ENCODE data around the gene CFAP97.
"Not testable (repeated sequence)": the region's sequence is repeated elsewhere in the genome, so short reads cannot be mapped to it uniquely, and the experiment has no call there.

The CFAP97 gene

DNA sequence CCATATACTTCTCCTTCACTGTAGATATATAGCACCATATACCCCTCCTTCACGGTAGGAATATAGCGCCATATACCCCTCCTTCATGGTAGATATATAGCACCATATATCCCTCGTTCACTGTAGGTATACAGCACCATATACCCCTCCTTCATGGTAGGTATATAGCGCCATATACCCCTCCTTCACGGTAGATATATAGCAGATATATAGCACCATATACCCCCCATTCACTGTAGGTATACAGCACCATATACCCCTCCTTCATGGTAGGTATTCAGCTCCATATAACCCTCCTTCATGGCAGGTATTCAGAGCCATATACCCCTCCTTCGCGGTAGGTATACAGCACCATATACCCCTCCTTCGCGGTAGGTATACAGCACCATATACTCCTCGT lies 18.1 kb upstream of the CFAP97 start:
- DNase-seq: no peak

DNA sequence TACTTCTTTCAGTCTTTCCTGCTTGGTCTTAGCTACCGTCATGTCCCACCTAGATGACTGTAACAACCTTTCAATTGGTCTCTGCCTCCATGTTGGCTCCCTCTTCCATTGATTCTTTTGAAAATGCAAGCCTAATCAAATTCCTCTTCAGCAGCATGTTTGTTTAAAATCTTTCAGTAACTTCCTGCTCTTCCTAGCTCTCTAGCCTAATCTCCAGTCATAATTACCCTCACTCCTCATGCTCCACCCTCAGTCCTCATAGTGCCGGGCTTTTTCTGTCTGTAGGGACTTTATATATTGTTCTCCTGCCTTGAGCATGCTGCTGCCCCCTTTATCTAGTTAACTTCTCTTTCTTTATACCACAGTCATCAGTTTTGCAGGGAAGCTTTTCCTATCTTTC lies 17.7 kb upstream of the CFAP97 start:
- DNase-seq: no peak

DNA sequence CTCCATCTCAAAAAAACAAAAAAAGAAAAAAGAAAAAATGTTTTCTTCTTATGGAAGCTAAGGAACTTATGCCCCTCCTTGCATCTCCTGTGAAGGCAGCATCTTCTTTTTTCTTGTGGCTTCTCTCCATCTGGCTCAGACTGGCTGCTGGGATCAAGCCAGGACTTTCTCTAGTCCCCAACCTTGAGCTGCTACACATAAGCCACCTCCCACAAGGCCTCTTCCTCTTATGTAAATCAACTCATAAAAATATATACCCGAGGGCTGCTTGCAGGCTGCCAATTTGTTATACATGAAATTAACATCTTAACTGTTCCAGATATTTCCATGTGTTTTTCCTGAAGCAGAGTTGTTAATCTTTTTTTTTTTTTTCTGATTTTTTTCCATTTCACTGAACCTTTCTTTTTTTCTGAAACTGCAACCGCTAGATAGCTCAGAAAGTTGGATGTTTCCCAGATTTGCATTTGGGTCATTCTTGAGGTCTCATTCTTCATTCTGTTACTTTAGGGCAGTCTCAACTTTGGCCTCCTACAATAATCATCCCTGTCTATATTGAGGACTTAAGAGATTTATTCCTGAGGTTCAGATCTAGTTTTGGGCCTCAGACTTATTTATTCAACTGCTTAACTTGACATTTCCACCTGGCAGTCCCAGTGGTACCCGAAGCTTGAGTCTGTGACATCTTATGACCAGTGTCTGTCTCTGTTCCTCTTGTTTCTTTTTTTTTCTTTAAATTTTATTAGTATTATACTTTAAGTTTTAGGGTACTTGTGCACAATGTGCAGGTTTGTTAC lies 15.9 kb upstream of the CFAP97 start:
- DNase-seq: no peak

GRCh38 chr4:185218312-185218711 lies 14.5 kb upstream of the CFAP97 start:
- DNase-seq: no peak

- no peak for DNase-seq
Measured at GRCh38 chr4:185217408-185217975, 13.7 kb upstream of the CFAP97 start.

GRCh38 chr4:185215261-185215660 lies 11.5 kb upstream of the CFAP97 start:
- DNase-seq: no peak

GRCh38 chr4:185213877-185214276 lies 10.1 kb upstream of the CFAP97 start:
- no peak for DNase-seq

- DNase-seq: no peak
Measured at GRCh38 chr4:185212581-185212980, 8.8 kb upstream of the CFAP97 start.

DNA sequence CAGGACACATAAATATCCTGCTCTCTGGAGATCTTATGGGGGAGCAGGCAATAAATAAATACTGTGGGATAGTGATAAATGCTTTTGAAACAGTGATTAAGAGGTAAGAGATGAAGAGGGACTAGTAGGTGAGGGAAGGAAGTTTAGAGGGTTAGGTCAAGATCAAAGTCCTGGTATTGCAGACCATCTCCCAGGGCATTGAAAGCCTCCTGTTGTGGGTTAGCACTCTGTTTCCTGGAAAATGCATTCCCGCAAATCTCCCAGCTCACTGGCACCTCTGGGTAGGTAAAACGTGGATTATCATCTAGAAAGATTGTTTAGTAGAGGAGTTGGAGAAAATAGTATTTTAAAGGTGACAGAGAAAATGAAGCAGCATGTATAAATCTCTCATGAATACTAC lies 7.8 kb upstream of the CFAP97 start:
- no peak for DNase-seq

GRCh38 chr4:185211035-185211434 lies 7.2 kb upstream of the CFAP97 start:
- DNase-seq: no peak

DNA sequence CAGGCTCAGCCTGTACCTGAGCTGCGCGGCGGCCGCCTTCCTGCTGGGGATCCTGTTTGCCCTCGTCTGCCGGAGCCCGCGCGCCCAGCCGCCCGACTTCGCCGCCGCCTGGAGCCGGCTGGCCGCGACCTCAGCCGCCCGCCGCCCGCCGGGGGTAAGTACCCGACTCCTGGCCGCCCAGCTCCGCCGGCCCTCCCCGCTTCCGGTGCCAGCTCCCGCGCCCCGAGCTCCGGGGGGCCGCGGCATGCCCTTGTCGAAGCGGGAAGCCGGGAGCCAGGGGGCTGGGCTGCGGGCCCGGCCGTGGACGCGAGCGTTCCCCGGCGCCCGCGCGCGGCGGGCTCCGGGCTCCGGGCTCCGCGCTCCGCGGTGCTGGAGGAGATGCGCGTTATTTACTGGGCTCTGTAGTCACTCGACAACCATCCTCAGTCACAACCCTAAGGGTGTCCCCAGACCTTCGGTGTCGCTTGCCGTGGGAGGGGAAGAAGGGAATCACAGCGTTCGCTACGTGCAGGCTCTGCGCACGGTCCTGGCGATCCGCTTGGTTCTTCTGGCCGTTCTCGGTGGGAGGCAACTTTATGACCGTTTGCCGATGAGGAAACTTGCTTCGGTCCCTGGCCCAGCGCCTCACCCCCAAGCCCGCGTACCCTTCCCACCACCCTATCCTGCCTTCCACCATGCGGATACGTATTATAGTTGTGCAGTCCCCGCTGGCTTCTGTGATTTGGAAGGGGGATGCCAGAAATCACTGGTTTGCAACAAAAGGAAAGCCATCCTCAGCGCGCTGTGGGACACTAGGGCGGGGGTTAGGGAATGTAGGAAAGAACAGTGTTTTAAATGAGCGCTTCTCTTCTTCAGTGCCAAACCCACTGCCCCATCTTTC lies 6.5 kb upstream of the CFAP97 start:
- no peak for DNase-seq

DNA sequence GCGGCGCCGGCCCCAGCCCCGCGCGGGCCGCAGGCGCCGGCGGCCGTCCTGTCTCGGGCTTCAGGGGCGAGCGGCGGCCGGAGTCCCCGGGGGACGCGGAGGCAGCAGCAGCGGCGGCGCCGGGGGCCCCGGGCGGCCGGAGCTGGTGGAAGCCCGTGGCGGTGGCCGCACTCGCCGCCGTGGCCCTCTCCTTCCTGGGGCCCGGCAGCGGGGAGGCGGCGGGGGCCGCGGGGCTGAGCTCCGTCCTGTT lies 6.0 kb upstream of the CFAP97 start:
- DNase-seq: not testable (repeated sequence)

GRCh38 chr4:185209031-185209851 lies 5.4 kb upstream of the CFAP97 start, which contains the start of gene SNX25:
Gene SNX25, plus strand, starts transcription at chr4:185209598. Its CDS starts 229 bp downstream, at chr4:185209827.
- DNase-seq: no peak

GRCh38 chr4:185207466-185207865 lies 3.7 kb upstream of the CFAP97 start:
- no peak for DNase-seq

DNA sequence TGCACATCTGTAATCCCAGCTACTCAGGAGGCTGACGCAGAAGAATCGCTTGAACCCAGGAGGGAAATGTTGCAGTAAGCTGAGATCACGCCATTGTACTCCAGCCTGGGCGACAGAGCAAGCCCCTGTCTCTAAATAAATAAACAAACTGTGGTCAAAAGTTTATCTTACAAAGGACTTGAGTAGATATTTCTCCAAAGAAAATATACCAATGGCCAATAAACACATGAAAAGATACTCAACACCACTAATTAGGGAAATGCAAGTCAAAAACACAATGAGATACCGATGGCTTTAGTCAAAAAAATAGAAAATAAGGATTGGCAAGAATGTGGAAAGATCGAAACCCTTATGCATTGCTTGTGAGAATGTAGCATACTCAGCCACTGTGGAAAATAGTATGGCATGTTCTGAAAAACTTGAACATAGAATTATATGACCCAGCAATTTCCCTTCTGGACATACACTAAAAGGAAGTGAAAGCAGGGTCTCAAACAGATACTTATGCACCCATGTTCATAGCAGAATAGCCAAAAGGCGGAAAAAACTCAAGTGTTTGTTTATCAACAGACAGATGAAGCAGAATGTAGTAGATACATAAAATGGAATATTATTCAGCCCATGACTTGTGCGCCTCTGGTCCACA lies 2.0 kb upstream of the CFAP97 start:
- no peak for DNase-seq

GRCh38 chr4:185205073-185205472 lies 1.3 kb upstream of the CFAP97 start:
- DNase-seq: not testable (repeated sequence)

- DNase-seq: no peak
Measured at GRCh38 chr4:185204238-185204910, 574 bp upstream of the CFAP97 start.

- DNase-seq: no peak
Measured at GRCh38 chr4:185202984-185203485, 765 bp downstream of the CFAP97 start.

GRCh38 chr4:185201977-185202962 lies 1.5 kb downstream of the CFAP97 start:
- DNase-seq: no peak

GRCh38 chr4:185198189-185198588 lies 5.6 kb downstream of the CFAP97 start:
- not testable (repeated sequence) for DNase-seq
